ENCODE data around the gene MYO18A.

MYO18A gene

DNA sequence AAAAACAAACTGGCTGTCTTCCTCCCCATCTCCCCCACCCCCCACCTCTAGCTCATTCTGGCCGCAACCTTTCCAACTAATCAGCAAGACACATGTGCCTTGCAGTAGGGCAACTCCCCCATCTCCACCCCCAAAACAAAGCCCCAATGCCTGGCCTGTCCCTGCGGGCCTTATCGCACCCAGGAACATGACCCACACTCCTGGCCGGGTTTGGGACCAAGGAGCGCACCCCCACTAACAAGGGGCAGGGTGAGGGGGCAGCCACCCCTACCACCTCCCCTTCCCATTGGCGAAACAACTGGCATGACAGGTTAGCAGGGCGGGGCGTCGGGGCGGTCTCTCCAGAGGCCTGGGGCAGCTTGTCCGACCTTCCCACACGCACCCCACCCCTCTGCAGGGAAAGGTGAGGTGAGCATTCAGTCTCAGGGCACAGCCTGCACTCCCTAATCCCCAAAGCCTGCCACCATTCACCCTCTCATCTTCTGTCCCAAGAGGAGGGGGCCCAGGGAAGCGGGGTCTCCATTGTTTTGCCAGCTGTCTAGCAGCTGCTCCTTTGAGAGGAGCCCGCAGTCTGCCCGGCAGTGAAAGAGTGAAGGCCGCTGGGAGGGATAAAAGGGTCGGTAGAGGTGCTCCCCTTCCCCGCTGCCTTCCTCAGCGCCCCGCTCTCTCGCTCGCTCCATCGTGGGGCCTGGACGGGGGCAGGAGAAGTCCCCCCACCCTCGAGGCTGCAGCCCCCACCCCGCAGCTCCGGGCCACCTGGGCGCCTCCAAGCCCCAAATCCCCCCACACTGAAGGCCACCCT lies 765 bp downstream of the MYO18A start:
- H2AFZ ChIP-seq, result peak overlapping the region; percentile 85

DNA sequence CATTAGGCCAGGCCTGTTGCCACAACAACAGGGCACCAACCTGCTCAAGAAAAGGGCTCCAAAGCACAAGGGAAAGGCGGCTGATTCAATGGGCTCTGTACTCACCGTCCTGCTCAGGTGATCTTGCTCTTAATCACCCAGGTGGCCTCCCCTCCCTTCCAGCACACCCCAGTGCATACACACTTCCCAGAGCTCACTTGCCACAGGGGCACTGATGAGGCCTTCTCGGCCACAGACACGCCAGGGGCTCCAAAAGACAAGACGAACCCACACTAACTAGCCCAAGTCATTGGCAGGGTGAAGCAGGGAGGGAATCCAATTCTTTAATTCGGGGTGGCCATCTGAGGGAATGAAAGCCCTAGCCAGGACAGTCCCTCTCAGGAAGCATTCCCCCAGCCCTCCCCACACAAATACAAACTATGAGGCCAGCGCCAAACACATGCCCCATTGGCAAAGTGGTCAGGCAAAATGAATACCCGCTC lies 1.4 kb downstream of the MYO18A start:
- H3K4me3 ChIP-seq (ENCODE audit: low read depth, low read length), result peak overlapping the region; percentile 57
- H3K27me3 ChIP-seq (ENCODE audit: control insufficient read depth, insufficient read depth, low read length), result no peaks in the 10 kb centered on the region
- peak overlapping the region; percentile 2 for H2AFZ ChIP-seq
- TF ChIP-seq, protein P1, sequence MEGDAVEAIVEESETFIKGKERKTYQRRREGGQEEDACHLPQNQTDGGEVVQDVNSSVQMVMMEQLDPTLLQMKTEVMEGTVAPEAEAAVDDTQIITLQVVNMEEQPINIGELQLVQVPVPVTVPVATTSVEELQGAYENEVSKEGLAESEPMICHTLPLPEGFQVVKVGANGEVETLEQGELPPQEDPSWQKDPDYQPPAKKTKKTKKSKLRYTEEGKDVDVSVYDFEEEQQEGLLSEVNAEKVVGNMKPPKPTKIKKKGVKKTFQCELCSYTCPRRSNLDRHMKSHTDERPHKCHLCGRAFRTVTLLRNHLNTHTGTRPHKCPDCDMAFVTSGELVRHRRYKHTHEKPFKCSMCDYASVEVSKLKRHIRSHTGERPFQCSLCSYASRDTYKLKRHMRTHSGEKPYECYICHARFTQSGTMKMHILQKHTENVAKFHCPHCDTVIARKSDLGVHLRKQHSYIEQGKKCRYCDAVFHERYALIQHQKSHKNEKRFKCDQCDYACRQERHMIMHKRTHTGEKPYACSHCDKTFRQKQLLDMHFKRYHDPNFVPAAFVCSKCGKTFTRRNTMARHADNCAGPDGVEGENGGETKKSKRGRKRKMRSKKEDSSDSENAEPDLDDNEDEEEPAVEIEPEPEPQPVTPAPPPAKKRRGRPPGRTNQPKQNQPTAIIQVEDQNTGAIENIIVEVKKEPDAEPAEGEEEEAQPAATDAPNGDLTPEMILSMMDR (IDR thresholded peaks at IDR 0.05), result no peak
- peaks cover 16% of the 10 kb centered on the region for H3K4me1 ChIP-seq
- peak overlapping the region; percentile 86 for H3K4me2 ChIP-seq (ENCODE audit: low read length)
- H3K9ac ChIP-seq, result no peak overlapping the region
- H3K9me3 ChIP-seq (ENCODE audit: control insufficient read depth, low read length), result no peaks in the 10 kb centered on the region
- H3K79me2 ChIP-seq, result peaks cover 16% of the 10 kb centered on the region
- no peaks in the 10 kb centered on the region for H3K36me3 ChIP-seq (ENCODE audit: control insufficient read depth, insufficient read depth, low read length)
- H3K27ac ChIP-seq, result peak overlapping the region; percentile 88

More for the DNA sequence above, 765 bp downstream of the MYO18A start:
- Histone ChIP-seq H3K36me3 (ENCODE audit: control insufficient read depth, insufficient read depth, low read length) (no peaks in the 10 kb centered on the region), H3K9ac (peak overlapping the region; percentile 33), H3K4me3 (ENCODE audit: low read depth, low read length) (peak overlapping the region; percentile 57), H3K4me2 (ENCODE audit: low read length) (peak overlapping the region; percentile 86), H3K27ac (peak overlapping the region; percentile 88), H3K9me3 (ENCODE audit: control insufficient read depth, low read length) (no peaks in the 10 kb centered on the region), H3K79me2 (peaks cover 10% of the 10 kb centered on the region), H3K27me3 (ENCODE audit: control insufficient read depth, insufficient read depth, low read length) (no peaks in the 10 kb centered on the region), H3K4me1 (peaks cover 16% of the 10 kb centered on the region)
- TF ChIP-seq, protein P1 (IDR thresholded peaks at IDR 0.05), result no peak

DNA sequence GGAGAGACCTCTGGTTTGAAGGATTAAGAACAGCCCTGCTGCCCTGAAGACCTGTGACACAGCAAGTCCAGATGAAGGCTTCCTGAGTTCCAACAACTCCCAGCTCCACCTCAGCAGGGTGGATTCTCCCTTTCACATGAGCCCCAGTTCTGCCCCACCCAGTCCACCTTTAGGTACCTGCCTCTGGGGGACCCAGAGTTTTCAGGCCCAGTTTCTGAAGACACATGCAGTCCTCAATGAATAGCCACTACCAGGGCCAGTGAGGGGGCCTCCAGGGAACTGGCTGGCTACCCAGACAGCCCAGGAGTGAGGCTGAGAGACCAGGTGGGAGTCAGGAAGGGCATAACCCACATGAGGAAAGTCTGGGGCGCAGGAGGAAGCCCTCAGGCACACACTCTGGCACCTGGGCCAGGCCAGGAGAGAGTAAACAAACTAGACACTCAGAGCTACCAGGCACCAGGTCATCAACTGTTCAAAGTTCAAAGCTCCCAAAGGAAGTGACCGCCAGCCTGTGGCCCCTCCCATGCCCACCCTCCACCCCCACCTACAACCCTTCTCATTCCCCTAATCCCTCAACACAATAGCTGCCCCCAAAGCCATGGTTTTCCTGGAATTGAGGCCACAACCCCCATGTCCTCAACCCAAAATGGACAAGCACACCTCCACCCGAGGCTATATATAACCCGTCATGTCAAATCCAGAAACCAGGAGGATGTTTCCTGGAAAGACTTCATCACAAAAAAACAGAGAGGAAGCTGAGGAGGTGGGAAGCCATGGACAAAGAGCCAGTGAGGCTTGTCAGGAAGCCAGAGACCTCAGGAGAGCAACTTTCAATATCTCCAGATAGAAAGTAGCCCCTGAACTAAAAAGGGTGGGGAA lies 2.1 kb downstream of the MYO18A start:
- no peaks in the 10 kb centered on the region for H3K9me3 ChIP-seq (ENCODE audit: control insufficient read depth, low read length)
- H3K79me2 ChIP-seq, result peaks cover 21% of the 10 kb centered on the region
- no peak overlapping the region for H3K9ac ChIP-seq
- H3K4me2 ChIP-seq (ENCODE audit: low read length), result peak overlapping the region; percentile 32
- H3K27ac ChIP-seq, result peak overlapping the region; percentile 88
- H2AFZ ChIP-seq, result no peak overlapping the region
- H3K4me3 ChIP-seq (ENCODE audit: low read depth, low read length), result peak overlapping the region; percentile 57
- H3K27me3 ChIP-seq (ENCODE audit: control insufficient read depth, insufficient read depth, low read length), result no peaks in the 10 kb centered on the region
- TF ChIP-seq, protein P1 (IDR thresholded peaks at IDR 0.05), result no peak
- H3K4me1 ChIP-seq, result peaks cover 16% of the 10 kb centered on the region
- H3K36me3 ChIP-seq (ENCODE audit: control insufficient read depth, insufficient read depth, low read length), result no peaks in the 10 kb centered on the region

DNA sequence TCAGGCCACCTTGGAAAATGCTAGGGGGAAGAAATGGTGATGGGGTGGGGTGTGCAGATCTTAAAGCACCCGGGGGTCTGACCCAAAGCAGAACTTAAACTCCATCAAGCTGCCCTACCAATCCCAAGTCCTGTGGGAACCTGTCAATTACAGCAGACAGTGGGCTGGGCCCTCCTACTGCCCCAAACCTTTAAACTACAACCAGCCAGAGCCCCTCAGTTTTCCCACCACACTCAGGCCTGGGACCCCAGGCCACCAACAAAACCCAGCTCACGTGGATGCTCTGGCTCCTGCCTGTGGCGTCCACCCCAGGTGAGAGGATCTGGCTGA lies 2.7 kb downstream of the MYO18A start:
- no peak overlapping the region for H3K4me3 ChIP-seq (ENCODE audit: low read depth, low read length)

More for the DNA sequence above, 2.7 kb downstream of the MYO18A start:
- H3K9ac ChIP-seq, result no peak overlapping the region
- peak overlapping the region; percentile 77 for H3K4me2 ChIP-seq (ENCODE audit: low read length)
- H3K4me1 ChIP-seq, result peaks cover 19% of the 10 kb centered on the region
- TF ChIP-seq, protein P1 (IDR thresholded peaks at IDR 0.05), result no peak
- H3K36me3 ChIP-seq (ENCODE audit: control insufficient read depth, insufficient read depth, low read length), result no peaks in the 10 kb centered on the region
- peak overlapping the region; percentile 62 for H2AFZ ChIP-seq
- peaks cover 27% of the 10 kb centered on the region for H3K79me2 ChIP-seq
- H3K27me3 ChIP-seq (ENCODE audit: control insufficient read depth, insufficient read depth, low read length), result no peaks in the 10 kb centered on the region
- H3K27ac ChIP-seq, result peak overlapping the region; percentile 88
- no peaks in the 10 kb centered on the region for H3K9me3 ChIP-seq (ENCODE audit: control insufficient read depth, low read length)

All from parathyroid adenoma (tissue), 2 donors.